ENCODE data around the gene FBN3. TPM values are rescaled to one million over a fixed set of nuclear protein-coding genes. Genes with fewer than 3 reads are reported as not detected.

FBN3 gene
- total and polyA plus RNA-seq, 8 donors, result 0.63 to 84.0 (median 69.7) TPM

DNA sequence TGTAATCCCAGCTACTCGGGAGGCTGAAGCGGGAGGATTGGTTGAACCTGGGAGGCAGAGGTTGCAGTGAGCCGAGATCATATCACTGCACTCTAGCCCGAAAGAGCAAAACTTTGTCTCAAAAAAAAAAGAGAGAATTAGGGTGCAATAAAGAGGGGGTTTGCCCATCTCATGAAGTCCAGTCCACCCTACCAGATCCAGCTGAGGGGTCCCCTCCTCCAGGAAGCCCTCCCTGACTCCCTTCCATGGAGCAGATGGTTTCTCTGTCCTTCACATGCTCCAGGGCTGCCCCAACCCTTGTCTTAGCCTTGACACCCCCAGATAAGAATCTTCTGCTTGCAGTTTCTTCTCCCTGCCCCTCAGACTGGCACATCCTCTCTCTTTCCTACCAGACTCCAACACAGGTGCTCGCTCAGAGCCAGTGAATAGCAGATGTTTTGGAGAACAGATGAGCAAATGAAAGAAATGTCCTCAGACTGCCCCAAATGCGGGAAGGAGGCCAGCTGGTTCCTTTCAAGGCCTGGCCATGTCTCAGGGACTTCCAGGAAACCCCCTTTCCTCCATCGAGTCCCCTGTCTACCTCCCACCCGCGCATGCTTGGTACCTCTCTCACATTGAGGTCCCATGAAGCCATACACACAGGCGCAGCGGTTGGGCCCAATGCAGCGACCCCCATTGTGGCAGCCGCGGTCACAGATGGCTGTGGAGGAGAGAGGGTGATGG, 5.0 kb downstream of the FBN3 start:
- Histone ChIP-seq H3K9me3 (no peaks in the 10 kb centered on the region), H3K27ac (no peak overlapping the region), H3K4me3 (no peak overlapping the region), H3K4me1 (peaks cover 4 to 11% of the 10 kb centered on the region in 2 donors), H3K27me3 (peaks cover 19 to 49% of the 10 kb centered on the region in 2 donors), H3K36me3 (no peaks in the 10 kb centered on the region)
- ATAC-seq (no peak), DNase-seq (no peak)
- TF ChIP-seq, protein P1, sequence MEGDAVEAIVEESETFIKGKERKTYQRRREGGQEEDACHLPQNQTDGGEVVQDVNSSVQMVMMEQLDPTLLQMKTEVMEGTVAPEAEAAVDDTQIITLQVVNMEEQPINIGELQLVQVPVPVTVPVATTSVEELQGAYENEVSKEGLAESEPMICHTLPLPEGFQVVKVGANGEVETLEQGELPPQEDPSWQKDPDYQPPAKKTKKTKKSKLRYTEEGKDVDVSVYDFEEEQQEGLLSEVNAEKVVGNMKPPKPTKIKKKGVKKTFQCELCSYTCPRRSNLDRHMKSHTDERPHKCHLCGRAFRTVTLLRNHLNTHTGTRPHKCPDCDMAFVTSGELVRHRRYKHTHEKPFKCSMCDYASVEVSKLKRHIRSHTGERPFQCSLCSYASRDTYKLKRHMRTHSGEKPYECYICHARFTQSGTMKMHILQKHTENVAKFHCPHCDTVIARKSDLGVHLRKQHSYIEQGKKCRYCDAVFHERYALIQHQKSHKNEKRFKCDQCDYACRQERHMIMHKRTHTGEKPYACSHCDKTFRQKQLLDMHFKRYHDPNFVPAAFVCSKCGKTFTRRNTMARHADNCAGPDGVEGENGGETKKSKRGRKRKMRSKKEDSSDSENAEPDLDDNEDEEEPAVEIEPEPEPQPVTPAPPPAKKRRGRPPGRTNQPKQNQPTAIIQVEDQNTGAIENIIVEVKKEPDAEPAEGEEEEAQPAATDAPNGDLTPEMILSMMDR (IDR thresholded peaks at IDR 0.05), result no peak
- intact Hi-C loops (cut with DNase I), result no loop called here

DNA sequence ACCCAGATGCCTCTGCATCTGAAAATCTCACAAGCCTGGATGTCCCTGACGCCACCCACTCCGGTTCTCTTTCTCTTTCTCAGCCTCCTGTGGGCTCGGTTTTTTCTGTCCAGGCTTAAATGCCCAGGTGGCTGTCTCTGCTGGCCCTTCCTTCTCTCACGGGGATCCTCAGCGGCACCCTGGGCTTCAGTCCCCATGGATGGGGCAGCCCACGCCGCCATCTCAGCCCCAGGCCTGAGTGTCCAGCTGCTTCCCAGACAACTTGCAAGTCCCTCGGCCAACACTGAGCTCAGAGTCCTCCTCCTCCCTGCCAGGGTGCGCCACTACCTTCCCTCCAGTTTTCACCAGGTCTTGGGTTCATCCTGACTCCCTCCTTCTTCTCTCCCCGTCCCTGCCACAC, 6.4 kb downstream of the FBN3 start:
- Histone ChIP-seq H3K36me3 (no peaks in the 10 kb centered on the region), H3K4me3 (no peak overlapping the region), H3K4me1 (peaks cover 0 to 7% of the 10 kb centered on the region in 2 donors), H3K9me3 (no peaks in the 10 kb centered on the region), H3K27me3 (peaks cover 6 to 35% of the 10 kb centered on the region in 2 donors), H3K27ac (no peak overlapping the region)
- TF ChIP-seq, protein P1 (IDR thresholded peaks at IDR 0.05), result no peak
- DNase-seq (no peak), ATAC-seq (no peak)
- intact Hi-C loops (cut with DNase I), result no loop called here

DNA sequence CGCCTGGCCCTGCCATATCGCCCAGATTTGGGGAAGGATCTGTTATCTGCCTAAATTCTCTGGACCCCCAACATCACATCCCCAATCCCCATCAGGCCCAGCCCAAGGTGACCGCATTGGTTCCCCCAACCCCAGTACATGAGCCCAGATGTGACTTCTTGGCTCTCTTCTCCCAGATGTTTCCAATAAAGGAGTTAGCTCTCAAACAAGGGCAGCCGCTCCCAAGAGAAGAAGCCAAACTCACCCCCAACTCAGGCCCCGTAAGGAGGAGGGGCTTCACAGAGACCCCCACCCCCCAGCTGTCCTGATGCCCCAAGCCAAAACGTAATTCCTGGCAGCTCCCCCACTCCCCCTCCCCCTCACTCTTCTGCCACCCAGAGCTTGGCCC, 6.9 kb downstream of the FBN3 start:
- intact Hi-C loops (cut with DNase I), result no loop called here
- DNase-seq (no peak), ATAC-seq (no peak)
- peaks cover 6 to 30% of the 10 kb centered on the region in 2 donors for H3K27me3 ChIP-seq
- no peaks in the 10 kb centered on the region for H3K9me3 ChIP-seq
- H3K27ac ChIP-seq, result no peak overlapping the region
- H3K36me3 ChIP-seq, result no peaks in the 10 kb centered on the region
- H3K4me3 ChIP-seq, result no peak overlapping the region
- H3K4me1 ChIP-seq, result peaks cover 0 to 7% of the 10 kb centered on the region in 2 donors
- TF ChIP-seq, protein P1 (IDR thresholded peaks at IDR 0.05), result no peak

DNA sequence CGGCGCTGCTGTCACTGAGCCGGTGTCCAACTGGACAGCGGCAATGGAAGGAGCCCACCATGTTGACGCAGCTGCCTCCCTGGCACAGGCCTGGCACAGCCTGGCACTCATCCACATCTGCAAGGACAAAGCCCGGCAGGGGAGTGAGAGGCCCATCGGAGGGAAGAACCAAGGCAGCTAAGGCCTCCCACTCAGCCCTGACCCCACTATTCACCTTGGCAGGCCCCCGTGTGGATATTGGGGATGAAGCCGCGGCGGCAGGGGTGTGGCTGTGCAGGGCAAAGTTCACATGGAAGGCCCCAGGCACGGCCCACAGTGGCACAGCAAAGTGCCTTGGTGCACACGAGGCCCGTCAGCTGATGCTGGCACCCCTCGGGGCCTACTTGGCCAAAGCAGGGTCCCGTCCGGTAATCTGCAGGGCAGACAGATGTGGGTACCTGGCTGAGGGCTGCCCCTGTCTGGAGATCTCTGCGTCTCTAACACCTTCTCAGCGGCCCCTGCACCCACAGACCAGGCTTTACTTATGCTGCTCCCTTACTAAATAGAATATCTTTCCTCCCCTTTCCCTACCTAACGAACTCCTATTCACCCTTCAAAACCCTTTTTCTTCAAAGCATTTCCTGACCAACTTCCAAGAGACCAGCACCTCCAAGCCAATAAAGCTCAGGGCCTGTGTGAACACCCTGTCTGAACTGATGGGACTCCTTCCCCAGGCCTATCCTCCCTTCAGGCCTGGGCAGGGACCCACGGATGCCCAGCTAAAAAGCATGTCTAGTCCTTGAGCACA, 7.5 kb downstream of the FBN3 start:
- no peak for DNase-seq
- Histone ChIP-seq H3K27ac (no peak overlapping the region), H3K9me3 (no peaks in the 10 kb centered on the region), H3K4me3 (no peak overlapping the region), H3K4me1 (peaks cover 0 to 7% of the 10 kb centered on the region in 2 donors), H3K36me3 (no peaks in the 10 kb centered on the region), H3K27me3 (peaks cover under 1 to 24% of the 10 kb centered on the region in 2 donors)
- intact Hi-C loops (cut with DNase I), result no loop called here
- ATAC-seq, result no peak
- TF ChIP-seq, protein P1 (IDR thresholded peaks at IDR 0.05), result no peak

DNA sequence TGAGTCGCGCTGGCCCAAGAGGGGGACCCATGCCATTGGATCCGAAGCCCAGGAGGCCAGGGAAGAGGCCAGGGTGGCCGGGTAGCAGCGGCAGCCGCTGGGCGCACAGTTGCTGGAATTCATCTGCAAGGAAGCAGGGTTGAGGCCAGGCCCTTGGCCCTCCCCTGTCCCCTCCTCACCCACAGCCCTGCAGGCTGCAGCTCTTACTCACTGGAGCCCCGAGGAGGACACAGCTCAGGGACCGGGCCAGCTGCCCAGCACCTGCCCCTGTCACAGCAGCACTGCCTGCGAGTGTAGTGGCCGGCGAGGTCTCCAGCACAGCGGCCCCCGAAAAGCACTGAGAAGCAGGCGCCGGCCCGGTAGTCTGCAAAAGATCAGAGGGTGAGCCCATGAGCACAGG, 11.2 kb downstream of the FBN3 start:
- H3K27me3 ChIP-seq, result no peaks in the 10 kb centered on the region
- H3K9me3 ChIP-seq, result no peaks in the 10 kb centered on the region
- intact Hi-C loops (cut with DNase I), result no loop called here
- H3K36me3 ChIP-seq, result no peaks in the 10 kb centered on the region
- no peak overlapping the region for H3K4me3 ChIP-seq
- DNase-seq (no peak), ATAC-seq (no peak)
- H3K27ac ChIP-seq, result no peak overlapping the region
- H3K4me1 ChIP-seq, result peaks cover 0 to 7% of the 10 kb centered on the region in 2 donors
- TF ChIP-seq, protein P1 (IDR thresholded peaks at IDR 0.05), result no peak

Measured in left lung (tissue), 10 donors.